Measurements from ENCODE around the gene CYP4F22. TPM values are rescaled to one million over a fixed set of nuclear protein-coding genes. Genes with fewer than 3 reads are reported as not detected.

CYP4F22 gene
- polyA plus RNA-seq (2012; ENCODE audit: low read depth, missing spikeins) = not detected

DNA sequence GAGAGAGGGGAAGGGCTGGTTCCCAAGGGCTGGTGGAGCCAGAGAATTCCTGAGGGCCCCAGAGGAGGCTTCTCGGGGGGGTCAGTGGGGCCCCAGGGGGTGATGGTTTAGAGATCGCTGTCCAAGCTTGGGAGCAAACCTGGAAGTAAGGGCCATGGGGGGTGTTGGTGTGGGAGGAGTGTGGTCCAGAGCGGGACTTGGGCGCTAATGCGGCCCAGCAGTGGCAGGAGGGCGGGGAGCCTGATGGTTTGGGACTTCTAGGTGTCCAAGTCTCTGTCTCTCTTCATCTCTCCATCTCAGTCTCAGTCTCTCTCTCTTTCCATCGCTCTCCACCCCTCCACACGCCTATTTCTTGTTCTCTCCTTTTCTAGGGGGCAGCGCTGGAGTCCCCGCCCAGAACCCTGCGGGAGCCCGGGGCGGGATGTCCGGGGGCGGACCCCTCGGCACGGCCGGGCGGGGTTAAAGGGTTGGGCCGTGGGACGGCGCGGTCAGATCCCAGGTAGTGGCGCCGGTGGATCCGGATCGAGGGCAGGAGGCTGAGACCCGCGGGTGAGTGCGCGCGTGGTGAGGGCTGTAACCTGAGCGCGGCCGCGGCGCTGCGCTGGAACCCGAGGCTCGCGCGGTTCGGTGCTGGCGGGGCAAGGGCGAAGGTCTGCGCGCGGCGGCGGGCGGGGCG is at the start of gene CYP4F22:
Gene CYP4F22, plus strand, starts transcription at position 491 of the 676 bp plus-strand sequence. CDS start 16,812 bp downstream, outside the sequence.
- DNase-seq (ENCODE audit: insufficient read length, low spot score) (no peak), FAIRE-seq (no peak)
- no peak for TF ChIP-seq TAF1 (IDR thresholded peaks at IDR 0.05; ENCODE audit: low read depth, low read length)

GRCh38 chr19:15461694-15462093 is 46.6 kb upstream of the CYP4F22 start:
- no peak for TF ChIP-seq POU2F2 (IDR thresholded peaks at IDR 0.05; ENCODE audit: low read depth, low read length)
- TF ChIP-seq SPI1 (IDR thresholded peaks at IDR 0.05; ENCODE audit: low read depth, low read length) = no peak
- no peak for TF ChIP-seq TAF1 (IDR thresholded peaks at IDR 0.05; ENCODE audit: low read depth, low read length)
- no peak for TF ChIP-seq POLR2A (IDR thresholded peaks at IDR 0.05; ENCODE audit: low read depth, low read length)
- TF ChIP-seq PAX5 (IDR thresholded peaks at IDR 0.05; ENCODE audit: insufficient read depth, low read length, severe bottlenecking) = no peak
- TF ChIP-seq POLR2AphosphoS5 (IDR thresholded peaks at IDR 0.05; ENCODE audit: low read depth, low read length) = no peak
- no peak for FAIRE-seq
- DNase-seq (ENCODE audit: insufficient read length, low spot score) = no peak

GRCh38 chr19:15463861-15464371 is 44.4 kb upstream of the CYP4F22 start:
- TF ChIP-seq POLR2A (IDR thresholded peaks at IDR 0.05; ENCODE audit: low read depth, low read length) = peak; percentile 84
- TF ChIP-seq POLR2AphosphoS5 (IDR thresholded peaks at IDR 0.05; ENCODE audit: low read depth, low read length) = peak; percentile 61
- TF ChIP-seq TAF1 (IDR thresholded peaks at IDR 0.05; ENCODE audit: low read depth, low read length) = peak; percentile 67
- 0 out of 2 replicates have a peak, but pooled peaks have one; percentile 55 for TF ChIP-seq POU2F2 (IDR thresholded peaks at IDR 0.05; ENCODE audit: low read depth, low read length)
- TF ChIP-seq PAX5 (IDR thresholded peaks at IDR 0.05; ENCODE audit: insufficient read depth, low read length, severe bottlenecking) = no peak
- TF ChIP-seq SPI1 (IDR thresholded peaks at IDR 0.05; ENCODE audit: low read depth, low read length) = peak; percentile 49; the same call in 1 of the 2 replicates
- DNase-seq (ENCODE audit: insufficient read length, low spot score) = peak; percentile 73

GRCh38 chr19:15464394-15465385 is 43.6 kb upstream of the CYP4F22 start, which contains the start of gene RASAL3:
RASAL3 (minus strand) TSS chr19:15464544; CDS start chr19:15464358, 186 bp downstream.
- TF ChIP-seq PAX5 (IDR thresholded peaks at IDR 0.05; ENCODE audit: insufficient read depth, low read length, severe bottlenecking) (no peak), TAF1 (IDR thresholded peaks at IDR 0.05; ENCODE audit: low read depth, low read length) (peak; percentile 33; the same call in 1 of the 2 replicates), POU2F2 (IDR thresholded peaks at IDR 0.05; ENCODE audit: low read depth, low read length) (no peak), POLR2AphosphoS5 (IDR thresholded peaks at IDR 0.05; ENCODE audit: low read depth, low read length) (no peak), SPI1 (IDR thresholded peaks at IDR 0.05; ENCODE audit: low read depth, low read length) (peak; percentile 47)
- no peak for DNase-seq (ENCODE audit: insufficient read length, low spot score)
- FAIRE-seq = peak; percentile 98

More at GRCh38 chr19:15463861-15464371, 44.4 kb upstream of the CYP4F22 start:
- FAIRE-seq = no peak

DNA sequence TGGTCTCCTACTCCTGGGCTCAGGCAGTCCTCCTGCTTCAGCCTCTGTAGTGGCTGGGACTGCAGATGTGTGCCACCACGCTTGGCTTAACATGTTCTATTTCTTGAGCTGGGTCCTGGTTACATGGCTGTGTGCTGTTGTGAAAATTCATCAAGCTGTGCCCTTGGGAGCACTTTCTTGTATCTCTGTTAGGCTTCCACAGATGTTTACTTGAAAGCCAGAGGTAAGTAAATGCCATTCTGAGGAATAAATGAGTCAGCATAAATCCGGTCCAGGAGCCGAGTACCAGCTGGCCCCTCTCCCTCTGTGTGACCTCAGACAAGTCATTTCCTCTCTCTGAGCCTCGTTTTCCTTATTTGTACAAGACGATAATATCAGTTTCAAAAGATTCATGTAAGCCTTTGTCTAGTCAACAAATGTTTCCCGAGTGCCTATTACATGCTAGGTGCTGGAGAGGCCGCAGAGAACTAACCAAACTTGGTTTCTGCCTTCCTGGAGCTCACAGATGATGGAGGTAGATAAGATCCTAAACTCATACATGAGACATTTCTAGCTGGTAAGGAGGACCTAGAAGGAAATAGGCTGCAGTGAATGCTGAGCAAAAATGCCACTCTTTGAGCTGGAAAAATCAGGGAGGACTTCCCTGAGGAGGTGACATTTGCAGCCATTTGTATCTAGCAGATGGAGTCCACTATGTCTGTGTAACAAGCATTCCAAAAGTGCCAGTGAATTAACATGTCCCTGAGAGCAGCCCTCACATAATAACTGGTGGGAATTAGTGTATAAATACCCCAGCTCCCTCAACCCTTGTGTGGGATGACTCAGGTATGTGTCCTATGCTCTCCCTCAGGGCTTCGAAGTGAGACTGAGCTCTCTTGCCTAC is 41.2 kb upstream of the CYP4F22 start:
- FAIRE-seq = peak; percentile 83
- DNase-seq (ENCODE audit: insufficient read length, low spot score) = no peak
- TF ChIP-seq POLR2A (IDR thresholded peaks at IDR 0.05; ENCODE audit: low read depth, low read length) = no peak
- peak; percentile 67 for TF ChIP-seq SPI1 (IDR thresholded peaks at IDR 0.05; ENCODE audit: low read depth, low read length)

DNA sequence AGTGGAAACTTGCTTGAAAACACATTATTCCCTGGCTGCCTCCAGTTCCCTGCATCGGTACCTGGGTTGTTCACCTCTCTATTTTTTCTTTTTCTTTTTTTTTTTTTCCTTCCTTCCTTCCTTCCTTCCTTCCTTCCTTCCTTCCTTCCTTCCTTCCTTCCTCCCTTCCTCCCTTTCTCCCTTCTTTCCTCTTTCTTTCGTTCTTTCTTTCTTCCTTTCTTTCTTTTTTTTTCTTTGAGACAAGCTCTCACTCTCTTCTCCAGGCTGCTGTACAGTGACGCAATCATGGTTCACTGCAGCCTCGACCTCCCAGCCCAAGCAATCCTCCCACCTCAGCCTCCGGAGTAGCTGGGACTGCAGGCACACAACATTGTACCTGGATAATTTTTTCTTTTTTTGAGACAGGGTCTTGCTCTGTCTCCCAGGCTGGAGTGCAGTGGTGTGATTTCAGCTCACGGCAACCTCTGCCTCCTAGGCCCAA is 40.6 kb upstream of the CYP4F22 start:
- TF ChIP-seq PAX5 (IDR thresholded peaks at IDR 0.05; ENCODE audit: insufficient read depth, low read length, severe bottlenecking) (no peak), POLR2AphosphoS5 (IDR thresholded peaks at IDR 0.05; ENCODE audit: low read depth, low read length) (no peak), POU2F2 (IDR thresholded peaks at IDR 0.05; ENCODE audit: low read depth, low read length) (no peak), POLR2A (IDR thresholded peaks at IDR 0.05; ENCODE audit: low read depth, low read length) (no peak), SPI1 (IDR thresholded peaks at IDR 0.05; ENCODE audit: low read depth, low read length) (no peak), TAF1 (IDR thresholded peaks at IDR 0.05; ENCODE audit: low read depth, low read length) (no peak)
- DNase-seq (ENCODE audit: insufficient read length, low spot score) = no peak

DNA sequence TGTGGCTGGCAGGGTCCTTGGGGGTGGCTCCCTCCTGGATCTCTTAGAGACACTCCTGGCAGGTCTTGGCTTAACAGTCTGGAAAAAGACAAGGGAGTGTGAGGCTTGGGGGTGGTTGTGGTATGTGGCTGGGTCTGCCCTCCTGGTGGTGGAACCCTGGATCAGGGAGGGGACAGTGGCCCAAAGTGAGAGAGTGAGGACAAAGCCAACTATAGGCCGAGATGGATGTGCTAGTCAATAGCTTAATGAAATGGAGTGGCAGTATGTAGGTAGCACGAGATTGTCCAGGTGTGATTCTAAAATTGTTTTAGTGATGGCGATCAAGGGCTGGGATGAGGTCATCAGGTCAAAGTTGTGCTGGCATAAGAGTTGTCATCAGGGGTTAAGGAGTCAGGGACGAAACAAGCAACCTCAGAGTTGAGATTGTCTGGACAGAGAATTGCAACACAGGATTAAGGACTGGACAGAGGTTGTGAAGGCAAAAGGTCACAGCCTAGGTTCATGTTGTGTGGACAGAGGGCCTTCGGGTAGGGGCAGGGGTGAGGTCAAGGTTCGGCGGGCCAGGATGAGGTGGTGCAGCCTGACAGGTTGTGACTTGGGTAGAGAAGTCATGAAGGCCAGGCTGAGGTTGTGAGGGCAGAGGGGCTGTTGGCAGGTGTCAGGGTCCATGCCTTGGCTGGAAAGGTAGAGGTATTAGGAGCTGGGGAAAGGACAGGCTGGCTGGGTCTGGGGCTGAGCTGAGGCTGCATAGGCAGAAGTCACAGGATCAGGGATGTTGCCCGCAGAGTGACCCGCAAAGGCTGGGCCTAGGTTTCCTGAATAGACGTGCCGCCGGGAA is 39.4 kb upstream of the CYP4F22 start:
- no peak for TF ChIP-seq POLR2AphosphoS5 (IDR thresholded peaks at IDR 0.05; ENCODE audit: low read depth, low read length)
- no peak for TF ChIP-seq POU2F2 (IDR thresholded peaks at IDR 0.05; ENCODE audit: low read depth, low read length)
- no peak for TF ChIP-seq POLR2A (IDR thresholded peaks at IDR 0.05; ENCODE audit: low read depth, low read length)
- TF ChIP-seq PAX5 (IDR thresholded peaks at IDR 0.05; ENCODE audit: insufficient read depth, low read length, severe bottlenecking) = no peak
- TF ChIP-seq SPI1 (IDR thresholded peaks at IDR 0.05; ENCODE audit: low read depth, low read length) = no peak
- no peak for TF ChIP-seq TAF1 (IDR thresholded peaks at IDR 0.05; ENCODE audit: low read depth, low read length)
- FAIRE-seq = no peak
- DNase-seq (ENCODE audit: insufficient read length, low spot score) = no peak

More for the DNA sequence above, 40.6 kb upstream of the CYP4F22 start:
- no peak for FAIRE-seq
